NCI-H748 (cell line): ENCODE measurements around the gene CTTNBP2.
A peak's percentile ranks its signal among the peaks of the same experiment; 100 is the strongest.
"Not testable (repeated sequence)": the region's sequence is repeated elsewhere in the genome, so short reads cannot be mapped to it uniquely, and the experiment has no call there.

ENCODE experiments used
- DNase-seq: peaks from one replicate; lab custom pipeline; 2025; ENCODE audit not compliant: unreplicated experiment; lab: John Stamatoyannopoulos, UW

CTTNBP2 gene

DNA sequence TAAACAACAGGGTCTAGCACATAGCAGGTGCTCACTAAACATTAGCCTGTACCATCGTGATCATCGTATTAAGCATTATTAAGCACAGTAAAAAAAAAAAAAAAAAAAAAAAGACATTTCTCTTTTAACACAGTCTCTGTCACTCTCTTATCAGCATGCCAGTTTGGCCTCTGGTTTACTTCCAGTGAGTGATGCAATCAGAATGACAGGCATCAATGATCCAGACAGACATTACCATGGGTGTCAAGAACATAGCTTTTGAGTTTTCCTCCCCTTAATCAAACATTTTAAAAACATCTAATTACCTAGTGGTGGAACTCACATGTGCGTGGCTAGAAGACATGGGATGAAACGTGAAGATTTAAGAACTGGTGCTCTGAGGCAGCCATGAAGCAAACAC is 115.8 kb downstream of the CTTNBP2 start:
- no peak for DNase-seq

DNA sequence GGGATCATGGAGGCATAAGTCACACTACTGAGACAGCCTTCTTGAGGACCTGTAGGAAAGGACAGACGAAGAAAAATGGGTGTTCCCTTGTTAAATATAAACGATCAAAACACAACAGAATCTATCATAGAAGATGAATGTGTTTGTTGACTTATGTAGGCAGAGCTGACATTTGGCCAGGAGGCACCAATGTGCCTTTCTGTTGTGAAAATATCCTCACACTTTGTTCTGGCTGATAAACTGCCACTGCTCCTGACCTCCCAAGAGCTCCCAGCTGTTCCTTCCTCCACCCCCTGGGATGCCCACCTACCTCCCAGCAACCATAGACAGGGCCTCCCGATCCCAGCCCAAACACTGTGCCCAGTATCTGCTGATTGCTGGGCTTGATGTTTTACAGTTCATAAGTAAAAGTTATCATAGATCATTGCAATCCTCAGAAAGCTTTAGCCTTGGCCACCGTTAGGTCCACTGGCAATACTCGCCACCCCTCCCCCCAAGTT is 116.6 kb downstream of the CTTNBP2 start:
- no peak for DNase-seq

GRCh38 chr7:117755136-117755535 is 118.1 kb downstream of the CTTNBP2 start:
- no peak for DNase-seq

DNA sequence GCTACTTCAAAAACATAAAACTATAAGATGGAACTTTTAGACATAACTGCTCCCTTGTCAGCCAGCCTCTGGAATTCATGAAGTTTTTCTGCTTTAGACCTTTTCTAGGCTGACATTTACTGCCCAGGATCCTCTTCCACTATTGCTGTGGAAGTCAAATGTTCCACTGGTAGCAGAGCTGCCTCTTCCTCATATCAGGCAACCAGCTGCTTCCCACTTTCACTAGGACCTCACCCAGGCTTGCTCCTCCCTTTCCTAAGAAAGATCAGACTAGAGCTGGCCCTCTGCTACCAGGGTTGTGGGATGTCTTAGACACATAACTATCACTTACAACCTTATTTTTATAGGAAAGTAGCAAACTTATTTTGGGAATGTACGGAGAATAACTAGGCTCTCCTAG is 121.5 kb downstream of the CTTNBP2 start:
- no peak for DNase-seq

- DNase-seq = peak; percentile 96
These were observed 122.4 kb downstream of the CTTNBP2 start for GRCh38 chr7:117750612-117751563.

GRCh38 chr7:117741962-117742361 is 131.3 kb downstream of the CTTNBP2 start:
- no peak for DNase-seq

DNA sequence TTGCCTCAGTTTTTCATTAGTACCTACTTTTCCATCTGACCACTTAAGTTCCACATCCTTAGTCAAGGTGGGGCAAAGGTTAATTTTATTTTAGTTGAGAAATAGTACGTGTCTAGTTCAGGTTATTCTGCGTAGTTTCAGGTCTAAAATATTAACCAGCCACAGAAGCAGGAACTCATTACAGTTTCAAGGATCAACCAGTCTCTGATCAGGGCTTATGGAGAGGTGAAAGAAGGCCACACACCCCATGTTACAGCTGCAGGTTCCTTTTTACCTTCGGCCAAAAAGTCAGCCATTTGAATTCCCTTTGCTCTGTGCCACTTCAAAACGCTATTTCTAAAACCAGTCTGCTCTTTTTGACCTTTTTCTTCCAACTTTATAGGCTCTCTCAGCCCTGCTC is 134.2 kb downstream of the CTTNBP2 start:
- no peak for DNase-seq

DNA sequence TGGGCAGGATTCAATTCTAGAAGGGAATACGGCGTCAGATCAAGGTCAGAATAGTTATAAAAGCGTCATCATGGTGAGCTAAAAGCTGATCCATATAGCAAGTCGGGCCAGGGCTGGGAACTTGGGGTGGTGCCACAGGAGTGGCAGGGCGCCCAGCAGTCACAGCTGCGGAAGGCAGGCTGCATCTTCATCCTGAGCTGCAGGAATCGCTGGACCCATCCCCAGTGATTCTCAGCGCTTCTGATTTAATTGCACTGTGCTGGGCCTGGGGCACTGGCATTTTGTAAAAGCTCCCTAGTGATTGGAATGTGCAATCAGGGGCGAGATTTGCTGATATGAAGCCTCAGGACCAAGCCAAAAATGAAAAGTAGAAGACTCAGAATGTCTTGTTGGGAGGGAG is 135.3 kb downstream of the CTTNBP2 start:
- no peak for DNase-seq

DNA sequence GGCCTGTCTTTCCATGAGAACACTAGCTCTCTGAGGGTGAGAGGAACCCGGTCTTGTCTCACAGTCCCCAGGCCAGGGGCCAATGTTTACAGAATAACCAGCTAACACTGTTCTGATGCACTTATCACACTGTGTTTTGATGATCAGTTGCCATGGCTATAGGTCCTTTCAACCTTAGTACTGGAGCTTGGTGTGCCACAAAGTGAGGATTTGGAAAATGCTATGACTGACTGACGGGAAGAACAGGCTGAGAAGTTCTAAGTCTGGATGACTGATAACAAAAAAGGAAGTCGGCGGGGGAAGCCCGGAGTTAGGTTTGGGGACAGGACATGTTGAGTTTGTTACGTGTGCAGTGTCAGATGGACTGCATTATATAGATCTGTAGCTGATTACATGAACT is 141.8 kb downstream of the CTTNBP2 start:
- DNase-seq = peak; percentile 72

DNA sequence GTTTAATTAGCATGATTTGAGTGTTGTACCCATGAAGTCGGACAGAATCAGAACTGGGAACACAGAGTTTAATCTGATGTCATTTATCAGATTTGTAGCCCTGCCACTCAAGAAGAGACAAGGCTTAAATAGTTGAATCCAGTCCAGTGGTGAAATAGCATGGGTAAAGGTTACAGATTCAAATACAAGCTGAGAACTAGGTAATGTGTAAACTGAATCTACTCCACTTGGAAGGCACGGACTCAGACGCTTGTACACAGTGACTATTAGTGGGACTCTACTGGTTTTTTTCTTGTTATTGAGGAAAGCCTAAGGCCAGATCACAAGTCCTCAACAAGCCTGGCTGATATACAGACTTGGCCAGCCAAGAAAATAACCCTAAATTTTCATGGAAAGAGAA is 142.9 kb downstream of the CTTNBP2 start:
- DNase-seq = no peak

DNA sequence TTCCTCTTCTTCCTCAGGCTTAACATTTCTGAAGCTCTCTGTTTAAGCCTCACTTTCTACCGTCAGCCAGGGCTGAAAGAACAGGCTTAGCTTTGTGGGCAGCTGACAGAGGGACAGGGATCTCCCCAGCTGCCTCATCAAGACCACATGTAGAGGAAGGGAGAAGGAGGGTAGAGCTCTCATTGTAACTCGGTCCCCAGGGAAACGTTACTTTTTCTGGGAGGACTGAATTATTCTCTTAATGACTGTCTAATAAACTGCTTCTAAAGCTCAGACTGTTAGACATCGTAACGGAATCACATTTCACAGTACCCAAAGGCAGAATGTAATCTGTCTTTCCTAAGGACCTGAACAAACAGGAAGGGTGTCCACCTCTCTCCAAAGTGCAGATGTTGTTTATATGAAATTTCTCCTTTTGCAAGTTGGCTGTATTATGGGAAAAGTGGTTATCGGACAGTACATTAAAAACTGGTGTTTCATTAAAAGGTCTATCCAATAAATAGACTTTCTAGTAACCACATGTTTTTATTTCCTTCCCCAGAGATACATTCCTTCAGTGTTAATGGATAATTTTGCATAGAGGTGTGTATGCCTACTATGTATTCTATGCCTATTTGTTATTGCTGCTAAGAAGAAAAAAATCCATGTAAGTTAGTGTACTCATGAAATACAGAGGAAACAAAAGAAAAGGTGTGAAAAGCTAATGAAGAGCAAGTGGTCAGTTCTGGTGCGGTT is 144.2 kb downstream of the CTTNBP2 start:
- DNase-seq = peak; percentile 58

DNA sequence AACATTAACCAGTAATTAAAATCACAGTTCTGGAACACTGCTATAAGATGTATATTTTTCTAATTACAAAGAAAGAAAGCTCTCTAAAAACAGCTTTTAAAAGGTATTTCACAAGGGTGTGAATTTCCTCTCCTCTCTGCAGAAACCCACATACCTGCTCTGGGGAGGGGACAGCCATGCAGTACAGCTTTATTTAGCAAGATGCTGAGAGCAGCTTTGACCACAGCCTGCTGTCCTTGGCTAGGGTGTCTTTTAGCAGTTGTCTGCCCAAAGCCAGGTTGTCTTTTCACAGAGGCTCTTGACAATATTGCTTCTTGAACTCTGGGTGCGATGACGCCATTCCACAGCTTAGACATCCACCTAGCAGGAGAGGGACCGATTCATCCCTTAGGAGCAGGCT is 148.3 kb downstream of the CTTNBP2 start:
- DNase-seq = no peak

- no peak for DNase-seq
These were observed 153.9 kb downstream of the CTTNBP2 start for GRCh38 chr7:117719377-117719776.

DNA sequence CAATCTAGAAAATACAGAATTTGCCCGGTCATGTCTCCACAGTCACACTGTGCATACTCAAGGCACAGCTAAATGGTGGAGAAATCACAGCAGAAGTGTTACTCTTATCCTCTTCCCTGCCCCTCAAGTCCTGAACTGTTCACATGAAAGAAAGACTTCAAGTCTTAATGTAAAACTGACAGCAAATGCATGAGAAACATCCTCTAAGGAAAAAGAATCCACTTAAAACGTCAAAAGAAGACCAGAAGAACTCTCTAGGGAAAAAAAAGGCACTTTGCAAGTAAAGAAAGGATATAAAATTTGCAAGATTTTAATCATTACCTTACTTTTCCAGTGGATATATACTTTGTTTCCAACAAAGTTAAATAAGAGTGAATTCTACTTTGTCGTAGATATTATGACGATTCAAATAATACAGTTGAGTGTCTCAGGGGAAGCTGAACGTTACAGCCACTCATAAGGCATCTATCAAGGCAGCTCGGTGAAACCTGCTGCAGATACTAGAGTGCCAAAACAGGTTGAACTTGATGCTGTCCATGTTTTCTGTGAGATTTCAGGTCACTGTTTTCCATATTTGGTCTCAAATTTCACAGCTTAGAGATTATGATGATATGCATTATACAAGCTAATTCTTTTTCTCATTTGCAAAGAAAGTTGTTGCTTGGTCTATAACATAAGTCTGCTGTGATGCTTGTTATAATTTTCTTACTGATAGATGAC is 155.0 kb downstream of the CTTNBP2 start:
- no peak for DNase-seq

- DNase-seq = no peak
These were observed 155.9 kb downstream of the CTTNBP2 start for GRCh38 chr7:117717357-117717756.

- DNase-seq = no peak
These were observed 156.4 kb downstream of the CTTNBP2 start for GRCh38 chr7:117716707-117717299.

- peak; percentile 79 for DNase-seq
These were observed 157.3 kb downstream of the CTTNBP2 start for GRCh38 chr7:117715784-117716445.

DNA sequence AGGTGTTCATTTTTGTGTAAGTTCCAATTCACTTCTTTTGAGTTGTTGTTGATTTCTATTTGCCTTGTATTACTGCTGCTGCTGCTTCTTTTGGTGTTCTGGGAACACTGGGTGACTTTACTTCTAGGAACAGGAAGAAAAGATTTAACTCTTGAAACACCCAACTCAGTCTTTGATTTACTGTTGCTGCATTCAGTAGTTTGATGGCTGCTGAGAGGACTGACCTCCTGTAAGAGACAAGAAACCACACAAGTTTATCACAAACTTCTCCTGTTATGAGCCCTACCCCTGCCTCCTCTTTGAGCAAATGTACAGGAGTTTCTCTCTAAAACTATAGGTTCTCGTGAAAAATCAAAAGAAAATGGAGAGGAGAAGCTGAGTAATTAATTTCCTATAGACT is 161.7 kb downstream of the CTTNBP2 start:
- no peak for DNase-seq

DNA sequence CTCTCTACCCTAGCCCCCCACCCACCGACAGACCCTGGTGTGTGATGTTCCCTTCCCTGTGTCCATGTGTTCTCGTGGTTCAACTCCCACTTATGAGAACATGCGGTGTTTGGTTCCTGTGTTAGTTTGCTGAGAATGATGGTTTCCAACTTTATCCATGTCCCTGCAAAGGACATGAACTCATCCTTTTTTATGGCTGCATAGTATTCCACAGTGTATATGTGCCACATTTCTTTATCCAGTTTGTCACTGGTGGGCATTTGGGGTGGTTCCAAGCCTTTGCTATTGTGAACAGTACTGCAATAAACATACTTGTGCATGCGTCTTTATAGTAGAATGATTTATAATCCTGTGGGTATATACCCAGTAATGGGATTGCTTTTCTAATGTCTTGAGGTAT is 165.1 kb downstream of the CTTNBP2 start:
- not testable (repeated sequence) for DNase-seq

GRCh38 chr7:117707080-117707479 is 166.2 kb downstream of the CTTNBP2 start:
- DNase-seq = no peak
